GM19324 (cell line): ENCODE measurements around the gene DOCK7.

Experiments
- ATAC-seq: cut with Tn5 transposase; IDR thresholded peaks from one replicate; pipeline ENCODE4 v1.9.1; 2021; ENCODE audit warnings: mild to moderate bottlenecking, moderate library complexity; ENCODE audit not compliant: unreplicated experiment, low FRiP score

DOCK7 gene

GRCh38 chr1:62426794-62427193 is 261.4 kb downstream of the DOCK7 start:
- ATAC-seq, result no peak

GRCh38 chr1:62426237-62426636 is 261.9 kb downstream of the DOCK7 start:
- no peak for ATAC-seq

DNA sequence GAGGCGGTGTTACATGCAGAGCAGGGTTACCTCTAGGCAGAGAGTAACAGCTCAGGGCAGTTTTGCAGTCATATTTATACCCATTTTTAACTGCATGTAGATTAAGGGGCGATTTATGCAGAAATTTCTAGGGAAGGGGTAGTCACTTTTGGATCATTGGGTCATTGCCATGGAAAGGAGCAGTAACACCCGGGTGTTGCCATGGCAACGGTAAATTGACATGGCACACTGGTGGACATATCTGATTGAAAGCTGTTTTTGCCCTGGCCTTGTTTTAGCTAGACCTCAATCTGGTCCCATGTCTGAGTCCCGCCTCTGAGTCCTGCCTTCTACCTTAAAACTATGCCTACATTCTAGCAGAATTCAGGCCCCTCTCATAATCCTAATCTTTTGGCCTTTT is 263.1 kb downstream of the DOCK7 start:
- ATAC-seq, result no peak

- ATAC-seq, result no peak
Observed at GRCh38 chr1:62424411-62424810, 263.8 kb downstream of the DOCK7 start.

DNA sequence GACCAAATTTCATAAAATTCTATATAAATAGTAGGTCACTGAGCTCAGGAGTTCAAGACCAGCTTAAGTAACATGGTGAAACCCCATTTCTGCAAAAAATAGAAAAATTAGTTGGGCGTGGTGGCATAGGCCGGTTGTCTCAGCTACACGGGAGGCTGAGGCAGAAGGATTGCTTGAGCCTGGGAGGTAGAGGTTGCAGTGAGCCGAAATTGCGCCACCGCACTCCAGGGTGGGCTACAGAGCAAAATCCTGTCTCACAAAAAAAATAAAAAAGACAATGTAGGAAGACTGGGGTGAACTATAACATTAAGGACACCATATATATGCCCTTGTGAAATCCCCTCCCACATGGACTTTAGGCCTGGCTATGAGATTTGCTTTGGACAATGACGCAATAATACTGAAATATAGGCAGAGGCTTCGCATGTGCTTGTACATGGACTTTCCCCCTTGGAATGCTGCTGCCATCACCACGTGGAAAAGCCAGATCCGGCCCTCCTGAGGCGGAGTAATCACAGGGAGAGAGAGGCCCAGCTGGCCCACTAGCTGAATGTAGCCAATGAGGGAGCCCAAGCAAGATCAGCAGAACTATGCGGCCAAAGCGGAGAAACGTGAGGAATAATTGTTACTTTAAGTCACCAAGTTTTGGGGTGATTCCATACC is 264.5 kb downstream of the DOCK7 start:
- no peak for ATAC-seq

DNA sequence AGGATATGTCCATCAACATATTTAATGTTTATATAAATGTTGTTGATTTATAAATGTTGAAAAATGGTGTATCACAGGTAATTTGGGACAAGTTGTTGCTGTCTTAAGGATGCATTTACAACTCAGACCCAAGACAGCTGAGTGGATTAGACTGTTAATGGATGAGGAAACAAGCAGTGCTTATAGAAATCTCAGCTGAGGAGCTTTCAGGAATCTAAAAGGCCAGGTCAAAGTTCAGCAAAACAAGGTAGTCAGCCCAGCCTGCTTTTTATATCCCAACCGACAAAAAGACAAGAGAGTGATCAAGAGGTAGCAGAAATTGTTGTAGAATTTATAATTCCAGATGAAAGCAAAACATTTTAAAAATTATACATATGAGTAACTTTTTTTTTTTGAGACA is 268.0 kb downstream of the DOCK7 start:
- no peak for ATAC-seq

DNA sequence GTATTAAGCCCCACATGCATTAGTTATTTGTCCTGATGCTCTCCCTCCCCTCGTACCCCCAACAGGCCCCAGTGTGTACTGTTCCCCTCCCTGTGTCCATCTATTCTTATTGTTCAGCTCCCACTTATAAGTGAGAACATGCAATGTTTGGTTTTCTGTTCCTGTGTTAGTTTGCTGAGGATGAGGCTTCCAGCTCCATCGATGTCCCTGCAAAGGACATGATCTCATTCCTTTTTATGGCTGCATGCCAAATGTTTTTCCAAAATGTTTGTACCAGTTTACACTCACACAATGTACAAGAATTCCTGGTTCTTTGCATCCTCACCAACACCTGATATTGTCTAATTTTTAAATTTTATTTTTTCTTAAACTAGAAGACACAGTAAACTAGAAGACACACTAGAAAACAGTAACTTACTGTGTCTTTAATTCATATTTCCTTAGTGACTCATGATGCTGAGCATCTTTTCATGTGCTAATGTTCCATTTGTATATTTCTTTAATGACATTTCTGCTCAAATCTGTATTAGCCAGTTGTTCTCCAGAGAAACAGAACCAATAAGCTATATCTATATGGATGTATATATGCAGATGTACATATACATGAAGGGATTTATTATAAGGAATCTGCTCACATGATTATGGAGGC is 270.7 kb downstream of the DOCK7 start:
- no peak for ATAC-seq

DNA sequence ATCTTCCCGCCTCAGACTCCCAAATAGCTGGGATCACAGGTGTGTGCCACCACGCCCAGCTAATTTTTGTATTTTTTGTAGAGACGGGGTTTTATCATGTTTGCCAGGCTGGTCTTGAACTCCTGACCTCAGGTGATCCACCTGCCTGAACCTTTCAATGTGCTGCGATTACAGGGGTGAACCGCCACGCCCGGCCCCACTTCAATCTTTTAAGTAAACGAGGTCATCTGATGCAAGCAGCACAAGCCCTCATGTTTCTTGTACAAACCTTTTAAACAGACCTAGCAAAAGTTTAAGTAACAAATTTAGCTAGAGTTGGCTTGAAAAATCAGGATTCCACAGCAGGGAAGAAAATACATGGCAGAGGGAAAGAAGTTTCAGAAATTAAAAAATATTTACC is 272.5 kb downstream of the DOCK7 start:
- ATAC-seq, result no peak

GRCh38 chr1:62407398-62408009 is 280.7 kb downstream of the DOCK7 start:
- no peak for ATAC-seq

- ATAC-seq, result no peak
Observed at GRCh38 chr1:62406576-62406975, 281.6 kb downstream of the DOCK7 start.

GRCh38 chr1:62405247-62405646 is 282.9 kb downstream of the DOCK7 start:
- ATAC-seq, result no peak
